PC-9 (cell line): Measurements from ENCODE around the gene ZMYND11.

Experiments
- CTCF ChIP-seq: fragments of 200-600 bp; sonication (generic); conservative IDR thresholded peaks from 2 replicates; pipeline ENCODE4 v1.6.1; 2017; ENCODE audit warnings: mixed run types, antibody characterized with exemption, mild to moderate bottlenecking, moderate library complexity
- EZH2 ChIP-seq: fragments of 200-600 bp; sonication (generic); IDR thresholded peaks from 2 replicates; pipeline ENCODE4 v1.8.0; 2017; ENCODE audit warnings: antibody characterized with exemption, low read depth

DNA sequence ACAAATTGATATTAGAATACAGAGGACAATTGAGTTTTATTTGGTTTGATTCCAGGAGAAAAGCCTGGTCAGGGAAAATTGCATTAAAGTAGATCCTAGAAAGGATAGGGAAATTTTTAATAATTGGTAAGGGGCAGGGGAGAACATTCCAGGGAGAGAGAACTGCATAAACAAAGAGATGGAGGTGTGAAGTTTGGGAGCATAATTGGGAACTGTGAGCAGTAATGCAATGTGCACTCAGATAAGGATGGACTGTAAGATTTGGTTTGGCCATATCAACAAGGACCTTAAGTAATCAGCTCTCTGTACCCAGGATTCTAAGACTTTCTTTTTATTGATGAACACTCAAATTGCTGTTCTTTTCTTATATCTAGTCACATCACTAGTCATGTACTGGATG is 41.4 kb downstream of the ZMYND11 start:
- TF ChIP-seq CTCF, result no peak
- TF ChIP-seq EZH2, result no peak
